Mucosa of descending colon (tissue), 3 donors: ENCODE measurements around the gene FIGN. TPM values are rescaled to one million over a fixed set of nuclear protein-coding genes. Genes with fewer than 3 reads are reported as not detected.

Experiments
- ATAC-seq: fragments of 200-7000 bp; cut with Tn5 transposase; one replicate; pipeline ENCODE4 v1.9.1; 2020; ENCODE audit warnings: mild to moderate bottlenecking, moderate library complexity
- DNase-seq, 3 donors: peaks; one replicate each; pipeline ENCODE4 v3.0.0-alpha.2; 2020
- H3K36me3 ChIP-seq: fragments of 200-600 bp; one replicate; pipeline ENCODE4 v1.8.0; 2021; ENCODE audit warnings: low read depth, mild to moderate bottlenecking
- H3K4me1 ChIP-seq: fragments of 200-600 bp; one replicate; pipeline ENCODE4 v1.8.0; 2021; ENCODE audit warnings: low read depth, mild to moderate bottlenecking
- H3K4me3 ChIP-seq: fragments of 200-600 bp; one replicate; pipeline ENCODE4 v1.8.0; 2021; ENCODE audit warnings: mild to moderate bottlenecking
- H3K9me3 ChIP-seq: fragments of 200-600 bp; one replicate; pipeline ENCODE4 v1.8.0; 2021; ENCODE audit warnings: mild to moderate bottlenecking
- intact Hi-C, 2 donors: fragments of 100-400 bp; cut with DNase I in 1 of 2; cut with micrococcal nuclease in 1 of 2; formaldehyde crosslinking; loops; one replicate each; pipeline versions ENCODE4 v1.11.0 to v1.11.1; 2022; cut with DNase I, micrococcal nuclease
- total RNA-seq, 3 donors: library from RNA; stranded (reverse); fragmentation: NEBNext Ultra II Directional in 2 of 3; extraction: Animal tissue kit (Norgen Biotek cat#: 25700) in 2 of 3; gene quantifications; one replicate each; pipeline versions ENCODE4 v1.2.1 to v1.2.4, GENCODE V29; 2021 to 2023
- TF ChIP-seq, protein P1 (sequence below): fragments of 200-600 bp; IDR thresholded peaks from one replicate; pipeline ENCODE4 v1.8.0; 2022; ENCODE audit warnings: antibody characterized with exemption, mild to moderate bottlenecking
- donor health status: DM: no; HTN: no; CAD: no; lungs with moderate emphysema.
- donor health status: DM: no; HTN: no; CAD: no.
- donor health status: DM: no; HTN: yes; CAD: no.

FIGN gene
- total RNA-seq, 3 donors from 2014 or later, result 0.84 to 4.1 (median 1.4) TPM

DNA sequence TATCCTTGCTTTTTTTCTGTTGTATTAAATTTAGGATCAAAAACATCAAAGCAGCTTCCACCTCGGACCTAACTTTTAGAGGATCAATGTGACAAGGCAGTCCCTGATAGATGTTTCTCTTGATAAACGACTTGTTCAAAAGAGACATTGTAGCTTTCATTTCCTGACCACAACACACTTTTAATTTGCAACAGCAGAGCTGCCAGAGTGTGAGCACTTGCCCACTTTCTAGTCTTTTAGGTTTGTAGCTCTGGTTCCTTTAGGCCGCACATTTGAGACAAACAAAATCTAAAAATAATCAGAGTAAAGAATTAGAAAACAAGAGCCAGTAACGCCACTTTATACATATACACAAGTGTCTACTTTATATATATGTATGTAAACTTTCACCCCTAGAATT is 3.1 kb downstream of the FIGN start:
- TF ChIP-seq, protein P1, sequence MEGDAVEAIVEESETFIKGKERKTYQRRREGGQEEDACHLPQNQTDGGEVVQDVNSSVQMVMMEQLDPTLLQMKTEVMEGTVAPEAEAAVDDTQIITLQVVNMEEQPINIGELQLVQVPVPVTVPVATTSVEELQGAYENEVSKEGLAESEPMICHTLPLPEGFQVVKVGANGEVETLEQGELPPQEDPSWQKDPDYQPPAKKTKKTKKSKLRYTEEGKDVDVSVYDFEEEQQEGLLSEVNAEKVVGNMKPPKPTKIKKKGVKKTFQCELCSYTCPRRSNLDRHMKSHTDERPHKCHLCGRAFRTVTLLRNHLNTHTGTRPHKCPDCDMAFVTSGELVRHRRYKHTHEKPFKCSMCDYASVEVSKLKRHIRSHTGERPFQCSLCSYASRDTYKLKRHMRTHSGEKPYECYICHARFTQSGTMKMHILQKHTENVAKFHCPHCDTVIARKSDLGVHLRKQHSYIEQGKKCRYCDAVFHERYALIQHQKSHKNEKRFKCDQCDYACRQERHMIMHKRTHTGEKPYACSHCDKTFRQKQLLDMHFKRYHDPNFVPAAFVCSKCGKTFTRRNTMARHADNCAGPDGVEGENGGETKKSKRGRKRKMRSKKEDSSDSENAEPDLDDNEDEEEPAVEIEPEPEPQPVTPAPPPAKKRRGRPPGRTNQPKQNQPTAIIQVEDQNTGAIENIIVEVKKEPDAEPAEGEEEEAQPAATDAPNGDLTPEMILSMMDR, result no peak
- Histone ChIP-seq H3K36me3 (no peaks in the 10 kb centered on the region), H3K4me1 (peaks cover 7% of the 10 kb centered on the region), H3K4me3 (no peak overlapping the region), H3K9me3 (no peaks in the 10 kb centered on the region)
- ATAC-seq, result no peak
- DNase-seq, result no peak
- intact Hi-C loops, result no loop called here

DNA sequence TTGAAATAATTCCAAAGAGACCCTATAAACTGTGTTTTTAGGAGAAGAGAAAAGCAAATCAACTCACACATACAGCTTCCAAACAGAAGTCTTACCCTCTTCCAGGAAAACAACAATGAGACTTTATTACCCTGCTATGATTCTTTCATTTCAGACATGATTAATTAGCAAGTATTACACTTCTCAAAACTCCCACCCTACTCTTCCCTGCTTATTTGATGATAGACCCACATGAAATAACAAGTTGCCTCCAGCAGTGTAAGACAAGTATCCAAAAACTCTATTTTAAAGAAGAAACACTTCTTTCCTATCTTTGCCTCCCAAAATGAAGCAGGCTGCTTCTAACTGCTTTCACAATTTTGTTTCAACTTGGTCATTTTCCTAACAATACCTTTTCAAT is 4.1 kb downstream of the FIGN start:
- ATAC-seq, result no peak

DNA sequence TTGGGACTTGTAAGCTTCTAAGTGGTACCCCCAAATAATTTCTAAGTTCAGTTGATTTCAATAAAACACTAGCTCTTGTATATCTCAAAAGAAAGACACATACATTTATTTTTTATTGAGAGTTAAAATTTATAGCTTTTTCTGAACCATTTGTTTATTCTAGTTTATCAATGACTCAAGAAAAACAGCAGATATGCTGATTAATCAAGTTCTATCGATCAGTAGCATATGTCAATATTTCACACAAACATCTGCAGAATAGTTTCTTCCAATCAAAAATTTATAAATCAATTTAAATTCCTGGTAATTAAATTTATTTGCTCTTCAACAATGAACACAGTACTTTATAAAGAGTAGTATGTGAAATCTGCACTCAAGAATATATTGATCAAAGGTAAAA is 5.3 kb downstream of the FIGN start:
- no peak for ATAC-seq
- Histone ChIP-seq H3K36me3 (no peaks in the 10 kb centered on the region), H3K4me1 (peaks cover 5% of the 10 kb centered on the region), H3K4me3 (no peak overlapping the region), H3K9me3 (no peaks in the 10 kb centered on the region)
- intact Hi-C loops, result no loop called here
- TF ChIP-seq, protein P1, result no peak
- DNase-seq, result no peak

More for the DNA sequence above, 4.1 kb downstream of the FIGN start:
- no peak overlapping the region for H3K4me3 ChIP-seq
- intact Hi-C loops, result no loop called here
- no peak for DNase-seq
- TF ChIP-seq, protein P1, result no peak
- H3K36me3 ChIP-seq, result no peaks in the 10 kb centered on the region
- H3K4me1 ChIP-seq, result peaks cover 7% of the 10 kb centered on the region
- no peaks in the 10 kb centered on the region for H3K9me3 ChIP-seq

DNA sequence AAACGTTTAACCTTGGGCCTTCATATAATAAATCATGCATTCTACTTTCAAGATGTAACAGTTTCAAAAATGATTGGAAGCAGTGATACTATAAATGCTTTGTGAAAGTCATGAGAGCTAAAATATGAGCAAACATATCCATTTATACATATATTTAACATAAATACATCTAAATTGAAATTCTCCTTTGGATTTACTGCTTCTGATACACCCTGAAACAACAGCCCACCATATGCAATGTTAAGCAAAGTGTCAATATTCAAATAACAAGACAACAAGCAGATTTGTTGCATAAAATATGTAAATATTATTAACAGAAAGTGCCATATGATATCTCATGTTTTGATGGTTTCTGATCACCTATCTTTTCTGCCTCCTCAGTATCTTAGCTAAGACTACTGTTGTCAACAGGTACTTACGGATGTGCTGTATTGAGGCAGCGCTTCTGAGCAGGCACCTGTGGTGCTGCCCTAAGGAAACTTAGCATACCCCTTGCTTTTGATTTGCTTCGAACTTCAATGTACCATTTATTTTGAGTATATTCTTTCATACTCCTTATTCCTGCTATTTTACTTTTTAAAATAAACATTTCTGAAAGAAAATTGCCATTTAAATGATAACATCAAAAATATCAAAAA is 6.1 kb downstream of the FIGN start:
- no peaks in the 10 kb centered on the region for H3K36me3 ChIP-seq
- no peak overlapping the region for H3K4me3 ChIP-seq
- DNase-seq (no peak), ATAC-seq (no peak)
- intact Hi-C loops, result no loop called here
- no peaks in the 10 kb centered on the region for H3K4me1 ChIP-seq
- H3K9me3 ChIP-seq, result no peaks in the 10 kb centered on the region
- TF ChIP-seq, protein P1, result no peak

DNA sequence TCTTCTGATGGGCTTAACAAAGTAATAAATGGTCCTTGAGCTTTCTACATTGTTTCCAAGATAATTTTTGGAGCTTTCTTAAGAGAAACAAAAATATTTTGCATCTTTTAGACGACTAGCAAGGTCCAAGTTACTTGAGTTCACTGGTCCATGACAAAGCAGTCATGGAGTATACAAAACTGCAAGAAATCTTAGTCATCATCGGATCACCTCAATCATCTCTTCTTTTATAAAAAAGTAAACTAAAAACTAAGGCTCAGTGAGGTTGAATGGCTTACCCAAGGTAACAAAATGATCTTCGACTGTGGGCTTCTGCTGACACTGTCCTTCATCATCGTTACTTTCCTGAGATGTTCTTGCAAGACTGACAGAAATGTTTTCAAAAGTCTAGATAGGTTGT is 11.9 kb downstream of the FIGN start:
- no peaks in the 10 kb centered on the region for H3K4me1 ChIP-seq
- H3K4me3 ChIP-seq, result no peak overlapping the region
- TF ChIP-seq, protein P1, result no peak
- no peak for ATAC-seq
- intact Hi-C loops, result no loop called here
- H3K9me3 ChIP-seq, result no peaks in the 10 kb centered on the region
- H3K36me3 ChIP-seq, result no peaks in the 10 kb centered on the region
- no peak for DNase-seq

DNA sequence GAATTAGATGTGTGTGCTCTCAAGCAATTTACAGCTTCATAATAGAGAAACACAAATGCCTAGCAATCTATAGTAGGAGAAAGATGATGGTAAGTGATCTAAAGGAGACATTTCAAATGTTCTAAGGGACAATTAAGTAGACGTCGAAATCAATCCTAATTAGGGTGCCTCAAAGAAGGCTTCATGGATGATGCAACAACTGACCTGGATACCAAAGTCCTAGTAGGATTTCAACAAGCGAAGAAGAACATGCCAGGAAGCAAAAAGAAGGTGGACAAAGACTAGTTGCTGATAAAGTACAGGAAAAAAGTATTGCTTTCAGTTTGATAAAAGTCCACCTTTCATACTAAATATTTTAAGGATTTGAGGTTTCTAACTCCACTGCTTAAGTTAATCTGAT is 12.5 kb downstream of the FIGN start:
- Histone ChIP-seq H3K9me3 (no peaks in the 10 kb centered on the region), H3K4me1 (no peaks in the 10 kb centered on the region), H3K4me3 (no peak overlapping the region), H3K36me3 (no peaks in the 10 kb centered on the region)
- DNase-seq (no peak), ATAC-seq (no peak)
- TF ChIP-seq, protein P1, result no peak
- intact Hi-C loops, result no loop called here
